Keratinocyte (primary cell): Measurements from ENCODE around the gene ACYP2. TPM values are rescaled to one million over a fixed set of nuclear protein-coding genes. Genes with fewer than 3 reads are reported as not detected.

Source experiments
- DNase-seq: peaks from one replicate; pipeline ENCODE4 v3.0.0-alpha.2; 2011; ENCODE audit warnings: low read depth, missing footprints, low spot score
- FAIRE-seq: peaks from 2 replicates; lab custom pipeline; 2011; peaks lifted over from hg19 to GRCh38; lab: Jason Lieb, UNC
- H2AFZ ChIP-seq: 2 replicates; pipeline ENCODE4 v1.6.0; 2012; ENCODE audit warnings: low read length, control low read depth, inconsistent platforms; ENCODE audit not compliant: control insufficient read depth
- H3K27ac ChIP-seq: 2 replicates; pipeline ENCODE4 v1.5.1; 2011; ENCODE audit warnings: low read length; ENCODE audit not compliant: control insufficient read depth, insufficient read depth
- H3K27me3 ChIP-seq: 3 replicates; pipeline ENCODE4 v1.6.0; 2011; ENCODE audit warnings: low read length; ENCODE audit not compliant: control insufficient read depth, insufficient read depth; ENCODE audit errors: extremely low read depth
- H3K36me3 ChIP-seq, 2 experiments: 2 replicates in 1 of 2; 3 replicates in 1 of 2; pipeline ENCODE4 v1.5.1; 2011; ENCODE audit warnings: low read length in 2 of 2, mild to moderate bottlenecking in 1 of 2; ENCODE audit not compliant: control insufficient read depth in 2 of 2, insufficient read depth in 2 of 2; ENCODE audit errors: extremely low read depth in 1 of 2
- H3K4me1 ChIP-seq: 3 replicates; pipeline ENCODE4 v1.5.1; 2011; ENCODE audit warnings: low read length; ENCODE audit not compliant: control insufficient read depth, insufficient read depth; ENCODE audit errors: extremely low read depth
- H3K4me2 ChIP-seq: 3 replicates; pipeline ENCODE4 v1.6.0; 2011; ENCODE audit warnings: low read depth, low read length; ENCODE audit not compliant: control insufficient read depth, insufficient read depth; ENCODE audit errors: extremely low read depth
- H3K4me3 ChIP-seq, 3 experiments: fragments of 200-600 bp in 1 of 3; sonication (generic) in 1 of 3; 2 replicates in 2 of 3; 3 replicates in 1 of 3; pipeline ENCODE4 v1.5.1; 2011 to 2016; ENCODE audit warnings: low read length in 3 of 3, mild to moderate bottlenecking in 3 of 3, control low read depth in 2 of 3, inconsistent platforms in 1 of 3, low read depth in 1 of 3, mixed read lengths in 1 of 3, mixed run types in 1 of 3, moderate library complexity in 1 of 3; ENCODE audit not compliant: control insufficient read depth in 2 of 3, insufficient read depth in 2 of 3; ENCODE audit errors: extremely low read depth in 1 of 3
- H3K79me2 ChIP-seq: 2 replicates; pipeline ENCODE4 v1.6.0; 2012; ENCODE audit warnings: low read length; ENCODE audit not compliant: control insufficient read depth, insufficient read depth
- H3K9ac ChIP-seq: 3 replicates; pipeline ENCODE4 v1.6.0; 2011; ENCODE audit warnings: low read length; ENCODE audit not compliant: control insufficient read depth, insufficient read depth; ENCODE audit errors: extremely low read depth
- H3K9me1 ChIP-seq: 3 replicates; pipeline ENCODE4 v1.6.0; 2011; ENCODE audit warnings: low read length; ENCODE audit not compliant: control insufficient read depth, insufficient read depth; ENCODE audit errors: extremely low read depth
- H3K9me3 ChIP-seq: 2 replicates; pipeline ENCODE4 v1.5.1; 2012; ENCODE audit warnings: low read depth, low read length; ENCODE audit not compliant: control insufficient read depth
- H4K20me1 ChIP-seq: 3 replicates; pipeline ENCODE4 v1.6.0; 2011; ENCODE audit warnings: low read length; ENCODE audit not compliant: control insufficient read depth, insufficient read depth; ENCODE audit errors: extremely low read depth
- CTCF ChIP-seq, 3 experiments: IDR thresholded peaks in 1 of 3; conservative IDR thresholded peaks in 1 of 3; optimal IDR thresholded peaks in 1 of 3; 2 replicates in 2 of 3; 3 replicates in 1 of 3; pipeline versions ENCODE3 to v1.5.1; 2011; ENCODE audit warnings: low read length in 3 of 3, mild to moderate bottlenecking in 3 of 3, moderate library complexity in 2 of 3, control low read depth in 1 of 3, inconsistent platforms in 1 of 3; ENCODE audit not compliant: insufficient read depth in 2 of 3; ENCODE audit errors: extremely low read depth in 1 of 3
- EZH2 ChIP-seq: IDR thresholded peaks from one replicate; pipeline ENCODE4 v1.6.1; 2012; ENCODE audit warnings: inconsistent platforms, mild to moderate bottlenecking, low read length, moderate library complexity
- dilution Hi-C: fragments of 300-500 bp; cut with MboI; formaldehyde crosslinking; loops from one replicate; pipeline ENCODE4 v1.7.0; 2020; ENCODE audit warnings: low sequenced_read_pairs; ENCODE audit not compliant: extremely low pct_ligation_motif_present
- polyA plus RNA-seq, 5 experiments: library from polyadenylated mRNA; depleted of rRNA in 3 of 5; stranded (reverse) in 3 of 5; stranded (forward) in 1 of 5; unstranded in 1 of 5; fragments of >200 nt; gene quantifications; 1 replicate in 1 of 5; 2 replicates in 3 of 5; 3 replicates in 1 of 5; pipeline versions ENCODE4 v1.2.1 to v1.2.3, GENCODE V29; 2011 to 2012; ENCODE audit warnings: missing spikeins in 2 of 5, low read depth in 1 of 5, low replicate concordance in 1 of 5

ACYP2 gene
- polyA plus RNA-seq, 1 donor (not counting 4 experiments of a cell fraction or from before 2014, with no cell fraction given): 8.7 TPM

- Histone ChIP-seq H3K27ac (no peak overlapping the region), H3K9me3 (no peaks in the 10 kb centered on the region), H3K4me1 (no peaks in the 10 kb centered on the region), H3K27me3 (no peaks in the 10 kb centered on the region), H2AFZ (no peak overlapping the region), H4K20me1 (no peaks in the 10 kb centered on the region), H3K4me2 (no peak overlapping the region), H3K79me2 (no peaks in the 10 kb centered on the region), H3K9me1 (no peaks in the 10 kb centered on the region), H3K4me3 (no peak overlapping the region), H3K9ac (no peak overlapping the region), H3K36me3 (no peaks in the 10 kb centered on the region)
- dilution Hi-C loops: no loop called here
- TF ChIP-seq CTCF (optimal IDR thresholded peaks at IDR 0.05 in 1 of 3, IDR thresholded peaks at IDR 0.05 in 1 of 3, conservative IDR thresholded peaks at IDR 0.05 in 1 of 3; ENCODE audit: extremely low read depth in 1 of 3, insufficient read depth in 2 of 3, low read length in 3 of 3) (no peak), EZH2 (no peak)
- DNase-seq: no peak
- FAIRE-seq: no peak
These were observed 124.0 kb downstream of the ACYP2 start for GRCh38 chr2:54239427-54239826.

GRCh38 chr2:54240515-54241469, 125.4 kb downstream of the ACYP2 start:
- Histone ChIP-seq H3K9me3 (no peaks in the 10 kb centered on the region), H3K79me2 (no peaks in the 10 kb centered on the region), H3K27ac (no peak overlapping the region), H3K4me2 (no peak overlapping the region), H2AFZ (no peak overlapping the region), H3K4me1 (no peaks in the 10 kb centered on the region), H4K20me1 (no peaks in the 10 kb centered on the region), H3K27me3 (no peaks in the 10 kb centered on the region), H3K4me3 (no peak overlapping the region), H3K9ac (no peak overlapping the region), H3K9me1 (no peaks in the 10 kb centered on the region), H3K36me3 (no peaks in the 10 kb centered on the region)
- FAIRE-seq: no peak
- dilution Hi-C loops: no loop called here
- TF ChIP-seq EZH2 (no peak), CTCF (optimal IDR thresholded peaks at IDR 0.05 in 1 of 3, IDR thresholded peaks at IDR 0.05 in 1 of 3, conservative IDR thresholded peaks at IDR 0.05 in 1 of 3; ENCODE audit: extremely low read depth in 1 of 3, insufficient read depth in 2 of 3, low read length in 3 of 3) (no peak)
- no peak for DNase-seq
